OCI-LY7 (cell line): ENCODE results near the gene RPAIN.

Experiments used
- CTCF ChIP-seq: fragments of 200-600 bp; sonication (generic); conservative IDR thresholded peaks from 2 replicates; pipeline ENCODE4 v1.5.1; 2014; ENCODE audit warnings: mild to moderate bottlenecking, antibody characterized with exemption, low read length, moderate library complexity, mixed read lengths
- EZH2phosphoT487 ChIP-seq: fragments of 200-600 bp; sonication (generic); IDR thresholded peaks from 2 replicates; pipeline ENCODE4 v1.6.1; 2018; ENCODE audit warnings: low read depth, borderline replicate concordance, mild to moderate bottlenecking, mixed run types, antibody characterized with exemption, low read length, moderate library complexity, mixed read lengths

GRCh38 chr17:5379351-5380107 is 40.5 kb upstream of the RPAIN start:
- TF ChIP-seq CTCF (no peak), EZH2phosphoT487 (no peak)
